ENCODE results near the gene PRKCE.

DNA sequence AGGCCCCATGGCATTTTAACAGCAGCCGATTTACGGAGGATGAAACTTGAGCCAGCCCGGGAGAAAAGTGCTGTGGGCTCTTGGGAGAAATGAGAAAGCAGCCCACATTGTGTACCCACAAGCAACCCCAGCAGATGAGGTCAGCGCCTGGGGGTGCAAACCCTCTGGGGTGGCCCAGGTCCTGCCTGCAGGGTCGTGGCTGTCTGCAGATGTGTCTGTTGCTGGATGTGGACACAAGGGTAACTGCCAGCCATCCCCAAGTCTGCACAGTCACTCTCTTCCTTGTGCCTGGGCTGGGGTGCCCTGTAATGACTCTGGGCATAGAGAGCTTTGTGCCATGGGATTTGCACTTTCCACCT lies 170.8 kb downstream of the PRKCE start:
- TF ChIP-seq, protein P1, sequence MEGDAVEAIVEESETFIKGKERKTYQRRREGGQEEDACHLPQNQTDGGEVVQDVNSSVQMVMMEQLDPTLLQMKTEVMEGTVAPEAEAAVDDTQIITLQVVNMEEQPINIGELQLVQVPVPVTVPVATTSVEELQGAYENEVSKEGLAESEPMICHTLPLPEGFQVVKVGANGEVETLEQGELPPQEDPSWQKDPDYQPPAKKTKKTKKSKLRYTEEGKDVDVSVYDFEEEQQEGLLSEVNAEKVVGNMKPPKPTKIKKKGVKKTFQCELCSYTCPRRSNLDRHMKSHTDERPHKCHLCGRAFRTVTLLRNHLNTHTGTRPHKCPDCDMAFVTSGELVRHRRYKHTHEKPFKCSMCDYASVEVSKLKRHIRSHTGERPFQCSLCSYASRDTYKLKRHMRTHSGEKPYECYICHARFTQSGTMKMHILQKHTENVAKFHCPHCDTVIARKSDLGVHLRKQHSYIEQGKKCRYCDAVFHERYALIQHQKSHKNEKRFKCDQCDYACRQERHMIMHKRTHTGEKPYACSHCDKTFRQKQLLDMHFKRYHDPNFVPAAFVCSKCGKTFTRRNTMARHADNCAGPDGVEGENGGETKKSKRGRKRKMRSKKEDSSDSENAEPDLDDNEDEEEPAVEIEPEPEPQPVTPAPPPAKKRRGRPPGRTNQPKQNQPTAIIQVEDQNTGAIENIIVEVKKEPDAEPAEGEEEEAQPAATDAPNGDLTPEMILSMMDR (IDR thresholded peaks at IDR 0.05 in 2 of 3, conservative IDR thresholded peaks at IDR 0.05 in 1 of 3; ENCODE audit: borderline replicate concordance in 1 of 3, insufficient read depth in 1 of 3, low read depth in 2 of 3, low read length in 2 of 3): no peak
- TF ChIP-seq EZH2phosphoT487 (IDR thresholded peaks at IDR 0.05; ENCODE audit: borderline replicate concordance) (no peak), YY1 (IDR thresholded peaks at IDR 0.05; ENCODE audit: extremely low read depth, insufficient replicate concordance, low read depth, low read length) (no peak), ZNF274 (IDR thresholded peaks at IDR 0.05; ENCODE audit: low read depth, low read length) (no peak), ATF3 (IDR thresholded peaks at IDR 0.05) (no peak), POLR2A (IDR thresholded peaks at IDR 0.05; ENCODE audit: borderline replicate concordance, extremely low read depth, insufficient read depth, insufficient read length) (no peak), POLR2AphosphoS5 (IDR thresholded peaks at IDR 0.05; ENCODE audit: low read depth, low read length) (no peak), CEBPB (IDR thresholded peaks at IDR 0.05; ENCODE audit: low read depth) (no peak), EZH2 (IDR thresholded peaks at IDR 0.05) (no peak), REST (IDR thresholded peaks at IDR 0.05; ENCODE audit: low read depth) (no peak), SP1 (IDR thresholded peaks at IDR 0.05; ENCODE audit: low read depth) (no peak), EGR1 (IDR thresholded peaks at IDR 0.05; ENCODE audit: low read depth) (no peak)
- TF ChIP-seq, protein P2, sequence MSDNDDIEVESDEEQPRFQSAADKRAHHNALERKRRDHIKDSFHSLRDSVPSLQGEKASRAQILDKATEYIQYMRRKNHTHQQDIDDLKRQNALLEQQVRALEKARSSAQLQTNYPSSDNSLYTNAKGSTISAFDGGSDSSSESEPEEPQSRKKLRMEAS (IDR thresholded peaks at IDR 0.05): no peak
- TF ChIP-seq, protein P3, sequence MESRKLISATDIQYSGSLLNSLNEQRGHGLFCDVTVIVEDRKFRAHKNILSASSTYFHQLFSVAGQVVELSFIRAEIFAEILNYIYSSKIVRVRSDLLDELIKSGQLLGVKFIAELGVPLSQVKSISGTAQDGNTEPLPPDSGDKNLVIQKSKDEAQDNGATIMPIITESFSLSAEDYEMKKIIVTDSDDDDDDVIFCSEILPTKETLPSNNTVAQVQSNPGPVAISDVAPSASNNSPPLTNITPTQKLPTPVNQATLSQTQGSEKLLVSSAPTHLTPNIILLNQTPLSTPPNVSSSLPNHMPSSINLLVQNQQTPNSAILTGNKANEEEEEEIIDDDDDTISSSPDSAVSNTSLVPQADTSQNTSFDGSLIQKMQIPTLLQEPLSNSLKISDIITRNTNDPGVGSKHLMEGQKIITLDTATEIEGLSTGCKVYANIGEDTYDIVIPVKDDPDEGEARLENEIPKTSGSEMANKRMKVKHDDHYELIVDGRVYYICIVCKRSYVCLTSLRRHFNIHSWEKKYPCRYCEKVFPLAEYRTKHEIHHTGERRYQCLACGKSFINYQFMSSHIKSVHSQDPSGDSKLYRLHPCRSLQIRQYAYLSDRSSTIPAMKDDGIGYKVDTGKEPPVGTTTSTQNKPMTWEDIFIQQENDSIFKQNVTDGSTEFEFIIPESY (IDR thresholded peaks at IDR 0.05; ENCODE audit: extremely low read depth, insufficient replicate concordance, low read length): no peak
